Astrocyte of the cerebellum (primary cell): ENCODE measurements around the gene SNX21.

Experiments used
- DNase-seq: peaks from one replicate; pipeline ENCODE4 v3.0.0-alpha.2; 2011; ENCODE audit warnings: low read depth
- H3K4me3 ChIP-seq: 2 replicates; pipeline ENCODE4 v1.5.1; 2011; ENCODE audit warnings: mild to moderate bottlenecking, low read depth, low read length, moderate library complexity
- CTCF ChIP-seq: IDR thresholded peaks from 2 replicates; pipeline ENCODE4 v1.5.1; 2012; ENCODE audit warnings: low read length, low read depth, moderate library complexity, mild to moderate bottlenecking; ENCODE audit errors: missing control alignments
- in situ Hi-C: cut with HindIII; loops from 2 replicates; pipeline ENCODE4 v1.10.0; 2017; ENCODE audit warnings: low sequenced_read_pairs

The SNX21 gene

GRCh38 chr20:45848969-45849582 lies 15.5 kb downstream of the SNX21 start:
- in situ Hi-C loops = no loop called here
- no peak for DNase-seq
- TF ChIP-seq CTCF = no peak
- no peak overlapping the region for H3K4me3 ChIP-seq

GRCh38 chr20:45850238-45850637 lies 16.6 kb downstream of the SNX21 start:
- H3K4me3 ChIP-seq = no peak overlapping the region
- no peak for TF ChIP-seq CTCF
- DNase-seq = no peak
- in situ Hi-C loops = no loop called here

GRCh38 chr20:45850926-45851325 lies 17.3 kb downstream of the SNX21 start:
- no peak for DNase-seq
- in situ Hi-C loops = no loop called here
- H3K4me3 ChIP-seq = no peak overlapping the region
- no peak for TF ChIP-seq CTCF

GRCh38 chr20:45851501-45851900 lies 17.9 kb downstream of the SNX21 start:
- H3K4me3 ChIP-seq = no peak overlapping the region
- DNase-seq = no peak
- in situ Hi-C loops = no loop called here
- no peak for TF ChIP-seq CTCF

GRCh38 chr20:45852326-45852725 lies 18.7 kb downstream of the SNX21 start:
- in situ Hi-C loops = no loop called here
- DNase-seq = no peak
- no peak for TF ChIP-seq CTCF
- no peak overlapping the region for H3K4me3 ChIP-seq

- TF ChIP-seq CTCF = no peak
- in situ Hi-C loops = no loop called here
- DNase-seq = no peak
- no peak overlapping the region for H3K4me3 ChIP-seq
These were observed 19.9 kb downstream of the SNX21 start for GRCh38 chr20:45853484-45853883.
